GM12878 (cell line): Measurements from ENCODE around the gene RXFP1. TPM values are rescaled to one million over a fixed set of nuclear protein-coding genes. Genes with fewer than 3 reads are reported as not detected.

Experiments
- CEBPB ChIP-seq, 2 experiments: fragments of 150-350 bp in 1 of 2; IDR thresholded peaks; 2 replicates each; pipeline ENCODE4 v1.6.1; 2012 to 2014; ENCODE audit warnings: low read depth in 2 of 2, low read length in 2 of 2, borderline replicate concordance in 1 of 2, inconsistent platforms in 1 of 2
- CHD2 ChIP-seq: IDR thresholded peaks from 2 replicates; pipeline ENCODE4 v1.6.1; 2011; ENCODE audit warnings: low read depth, low read length, improper control_type of control experiment, borderline replicate concordance
- DPF2 ChIP-seq: fragments of 450-650 bp; IDR thresholded peaks from 2 replicates; pipeline ENCODE4 v1.6.1; 2017; ENCODE audit warnings: mild to moderate bottlenecking
- FOXM1 ChIP-seq: IDR thresholded peaks from 2 replicates; pipeline ENCODE4 v1.6.1; 2012; ENCODE audit warnings: low read depth, mild to moderate bottlenecking, inconsistent platforms, low read length, moderate library complexity
- HDAC6 ChIP-seq: fragments of 200-600 bp; sonication (generic); IDR thresholded peaks from one replicate; pipeline ENCODE4 v1.8.0; 2017; ENCODE audit warnings: antibody characterized with exemption; ENCODE audit not compliant: unreplicated experiment
- HDGF ChIP-seq: fragments of 450-650 bp; IDR thresholded peaks from 2 replicates; pipeline ENCODE4 v1.6.1; 2016; ENCODE audit warnings: antibody characterized with exemption
- JUNB ChIP-seq: IDR thresholded peaks from 2 replicates; pipeline ENCODE4 v1.6.1; 2016; ENCODE audit warnings: antibody characterized with exemption, mild to moderate bottlenecking
- MEF2A ChIP-seq: IDR thresholded peaks from 2 replicates; pipeline ENCODE4 v1.6.1; 2011; ENCODE audit warnings: low read depth, mild to moderate bottlenecking, low read length, moderate library complexity; ENCODE audit not compliant: insufficient read depth
- MXI1 ChIP-seq: fragments of 150-350 bp; IDR thresholded peaks from 2 replicates; pipeline ENCODE4 v1.6.1; 2011; ENCODE audit warnings: low read depth, mild to moderate bottlenecking, inconsistent platforms, low read length, improper control_type of control experiment
- NR2C1 ChIP-seq: fragments of 450-650 bp; IDR thresholded peaks from 2 replicates; pipeline ENCODE4 v1.6.1; 2017; ENCODE audit warnings: antibody characterized with exemption, mild to moderate bottlenecking, moderate library complexity
- POU2F2 ChIP-seq: IDR thresholded peaks from 3 replicates; pipeline ENCODE4 v1.6.1; 2011; ENCODE audit warnings: low read depth, mild to moderate bottlenecking, low read length, borderline replicate concordance
- RAD21 ChIP-seq: IDR thresholded peaks from 2 replicates; pipeline ENCODE4 v1.6.1; 2011; ENCODE audit warnings: mild to moderate bottlenecking, low read depth, low read length, moderate library complexity; ENCODE audit not compliant: insufficient read depth
- RCOR1 ChIP-seq: conservative IDR thresholded peaks from 2 replicates; pipeline ENCODE4 v1.6.1; 2012; ENCODE audit warnings: low read depth, low read length, improper control_type of control experiment
- RELA ChIP-seq: fragments of 450-650 bp; IDR thresholded peaks from 2 replicates; pipeline ENCODE4 v1.8.0; 2014; ENCODE audit warnings: borderline replicate concordance; ENCODE audit not compliant: partially characterized antibody
- SIN3A ChIP-seq: IDR thresholded peaks from 2 replicates; pipeline ENCODE4 v1.6.1; 2012; ENCODE audit warnings: low read depth, low read length, improper control_type of control experiment
- SIX5 ChIP-seq: IDR thresholded peaks from 2 replicates; pipeline ENCODE4 v1.6.1; 2011; ENCODE audit warnings: mild to moderate bottlenecking, low read depth, low read length, moderate library complexity; ENCODE audit not compliant: severe bottlenecking
- SMARCA5 ChIP-seq: fragments of 450-650 bp; IDR thresholded peaks from 2 replicates; pipeline ENCODE4 v1.6.1; 2017; ENCODE audit warnings: mild to moderate bottlenecking
- SMC3 ChIP-seq: IDR thresholded peaks from 2 replicates; pipeline ENCODE4 v1.6.1; 2011; ENCODE audit warnings: low read length, improper control_type of control experiment, borderline replicate concordance
- SPI1 ChIP-seq: IDR thresholded peaks from 2 replicates; pipeline ENCODE4 v1.6.1; 2011; ENCODE audit warnings: low read depth, mild to moderate bottlenecking, low read length, moderate library complexity, borderline replicate concordance; ENCODE audit not compliant: insufficient read depth
- SUZ12 ChIP-seq: fragments of 200-600 bp; sonication (generic); IDR thresholded peaks from one replicate; pipeline ENCODE4 v1.6.1; 2018; ENCODE audit warnings: antibody characterized with exemption, mild to moderate bottlenecking; ENCODE audit not compliant: unreplicated experiment
- TBL1XR1 ChIP-seq: IDR thresholded peaks from 2 replicates; pipeline ENCODE4 v1.6.1; 2012; ENCODE audit warnings: low read depth, low read length, improper control_type of control experiment
- TCF7 ChIP-seq: IDR thresholded peaks from 2 replicates; pipeline ENCODE4 v1.6.1; 2014; ENCODE audit warnings: antibody characterized with exemption, borderline replicate concordance
- ZBED1 ChIP-seq: IDR thresholded peaks from 2 replicates; pipeline ENCODE4 v1.6.1; 2016; ENCODE audit warnings: borderline replicate concordance
- ZSCAN29 ChIP-seq: fragments of 450-650 bp; IDR thresholded peaks from 2 replicates; pipeline ENCODE4 v1.6.1; 2017; ENCODE audit warnings: mild to moderate bottlenecking, moderate library complexity
- polyA plus RNA-seq, 11 experiments: library from polyadenylated mRNA; depleted of rRNA in 4 of 11; unstranded in 6 of 11; stranded (reverse) in 5 of 11; fragments of >200 nt; fragmentation: Nextera tagmentation in 4 of 11; fragmentation: Illumina TruSeq in 1 of 11; extraction: Ambion mirVana in 4 of 11; extraction: Trizol in 1 of 11; gene quantifications; 1 replicate in 1 of 11; 2 replicates in 10 of 11; pipeline versions ENCODE4 v1.2.1 to v1.2.3, GENCODE V29; 2011 to 2016; ENCODE audit warnings: inconsistent platforms in 2 of 11, missing spikeins in 2 of 11, low read depth in 1 of 11
- total RNA-seq, 4 experiments: library from RNA; depleted of rRNA in 3 of 4; stranded (reverse); fragments of >200 nt in 3 of 4; fragmentation: Illumina TruSeq in 1 of 4; extraction: Trizol in 1 of 4; gene quantifications; 2 replicates each; pipeline versions ENCODE4 v1.2.1 to v1.2.3, GENCODE V29; 2013 to 2021
- TF ChIP-seq, protein P1 (sequence below): IDR thresholded peaks from 2 replicates; pipeline ENCODE4 v1.6.1; 2012; ENCODE audit warnings: low read depth, low read length, improper control_type of control experiment
- TF ChIP-seq, protein P2 (sequence below): fragments of 450-650 bp; IDR thresholded peaks from 2 replicates; pipeline ENCODE4 v1.6.1; 2016; ENCODE audit warnings: mild to moderate bottlenecking
- TF ChIP-seq, protein P3 (sequence below): IDR thresholded peaks from 2 replicates; pipeline ENCODE4 v1.6.1; 2012; ENCODE audit warnings: improper control_type of control experiment, low read depth, low read length; ENCODE audit not compliant: insufficient replicate concordance

The RXFP1 gene
- total and polyA plus RNA-seq, 10 of the 15 experiments (the other 5 are each of a cell fraction or from before 2014, with no cell fraction given): 0.12 TPM; not detected in 9

DNA sequence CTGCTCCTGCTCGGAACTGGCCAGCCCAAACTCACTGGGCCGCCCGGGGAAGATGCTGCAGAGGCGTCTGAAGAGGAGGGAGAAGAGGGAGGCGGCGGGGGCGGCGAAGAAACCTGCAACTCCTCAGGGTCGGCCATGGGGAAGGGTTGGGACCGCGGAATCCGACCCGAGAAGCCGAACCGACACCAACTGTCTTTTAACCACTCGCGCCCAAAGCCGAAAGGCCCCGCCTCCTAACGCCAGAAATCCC is 149.9 kb downstream of the RXFP1 start, which contains the start of gene C4orf46 (continued):
- TF ChIP-seq MXI1: no peak
- TF ChIP-seq POU2F2: no peak
- TF ChIP-seq SIN3A: peak; percentile 35; the same call in 1 of the 2 replicates
- TF ChIP-seq ZBED1: no peak
- TF ChIP-seq, protein P1, sequence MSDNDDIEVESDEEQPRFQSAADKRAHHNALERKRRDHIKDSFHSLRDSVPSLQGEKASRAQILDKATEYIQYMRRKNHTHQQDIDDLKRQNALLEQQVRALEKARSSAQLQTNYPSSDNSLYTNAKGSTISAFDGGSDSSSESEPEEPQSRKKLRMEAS: no peak
- TF ChIP-seq, protein P2, sequence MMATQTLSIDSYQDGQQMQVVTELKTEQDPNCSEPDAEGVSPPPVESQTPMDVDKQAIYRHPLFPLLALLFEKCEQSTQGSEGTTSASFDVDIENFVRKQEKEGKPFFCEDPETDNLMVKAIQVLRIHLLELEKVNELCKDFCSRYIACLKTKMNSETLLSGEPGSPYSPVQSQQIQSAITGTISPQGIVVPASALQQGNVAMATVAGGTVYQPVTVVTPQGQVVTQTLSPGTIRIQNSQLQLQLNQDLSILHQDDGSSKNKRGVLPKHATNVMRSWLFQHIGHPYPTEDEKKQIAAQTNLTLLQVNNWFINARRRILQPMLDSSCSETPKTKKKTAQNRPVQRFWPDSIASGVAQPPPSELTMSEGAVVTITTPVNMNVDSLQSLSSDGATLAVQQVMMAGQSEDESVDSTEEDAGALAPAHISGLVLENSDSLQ: no peak
- no peak for TF ChIP-seq SIX5
- TF ChIP-seq, protein P3, sequence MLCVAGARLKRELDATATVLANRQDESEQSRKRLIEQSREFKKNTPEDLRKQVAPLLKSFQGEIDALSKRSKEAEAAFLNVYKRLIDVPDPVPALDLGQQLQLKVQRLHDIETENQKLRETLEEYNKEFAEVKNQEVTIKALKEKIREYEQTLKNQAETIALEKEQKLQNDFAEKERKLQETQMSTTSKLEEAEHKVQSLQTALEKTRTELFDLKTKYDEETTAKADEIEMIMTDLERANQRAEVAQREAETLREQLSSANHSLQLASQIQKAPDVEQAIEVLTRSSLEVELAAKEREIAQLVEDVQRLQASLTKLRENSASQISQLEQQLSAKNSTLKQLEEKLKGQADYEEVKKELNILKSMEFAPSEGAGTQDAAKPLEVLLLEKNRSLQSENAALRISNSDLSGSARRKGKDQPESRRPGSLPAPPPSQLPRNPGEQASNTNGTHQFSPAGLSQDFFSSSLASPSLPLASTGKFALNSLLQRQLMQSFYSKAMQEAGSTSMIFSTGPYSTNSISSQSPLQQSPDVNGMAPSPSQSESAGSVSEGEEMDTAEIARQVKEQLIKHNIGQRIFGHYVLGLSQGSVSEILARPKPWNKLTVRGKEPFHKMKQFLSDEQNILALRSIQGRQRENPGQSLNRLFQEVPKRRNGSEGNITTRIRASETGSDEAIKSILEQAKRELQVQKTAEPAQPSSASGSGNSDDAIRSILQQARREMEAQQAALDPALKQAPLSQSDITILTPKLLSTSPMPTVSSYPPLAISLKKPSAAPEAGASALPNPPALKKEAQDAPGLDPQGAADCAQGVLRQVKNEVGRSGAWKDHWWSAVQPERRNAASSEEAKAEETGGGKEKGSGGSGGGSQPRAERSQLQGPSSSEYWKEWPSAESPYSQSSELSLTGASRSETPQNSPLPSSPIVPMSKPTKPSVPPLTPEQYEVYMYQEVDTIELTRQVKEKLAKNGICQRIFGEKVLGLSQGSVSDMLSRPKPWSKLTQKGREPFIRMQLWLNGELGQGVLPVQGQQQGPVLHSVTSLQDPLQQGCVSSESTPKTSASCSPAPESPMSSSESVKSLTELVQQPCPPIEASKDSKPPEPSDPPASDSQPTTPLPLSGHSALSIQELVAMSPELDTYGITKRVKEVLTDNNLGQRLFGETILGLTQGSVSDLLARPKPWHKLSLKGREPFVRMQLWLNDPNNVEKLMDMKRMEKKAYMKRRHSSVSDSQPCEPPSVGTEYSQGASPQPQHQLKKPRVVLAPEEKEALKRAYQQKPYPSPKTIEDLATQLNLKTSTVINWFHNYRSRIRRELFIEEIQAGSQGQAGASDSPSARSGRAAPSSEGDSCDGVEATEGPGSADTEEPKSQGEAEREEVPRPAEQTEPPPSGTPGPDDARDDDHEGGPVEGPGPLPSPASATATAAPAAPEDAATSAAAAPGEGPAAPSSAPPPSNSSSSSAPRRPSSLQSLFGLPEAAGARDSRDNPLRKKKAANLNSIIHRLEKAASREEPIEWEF: no peak
- TF ChIP-seq CHD2: no peak
- no peak for TF ChIP-seq HDGF
- no peak for TF ChIP-seq NR2C1
- TF ChIP-seq CEBPB (IDR thresholded peaks at IDR 0.05; ENCODE audit: borderline replicate concordance in 1 of 2, low read depth in 2 of 2, low read length in 2 of 2): no peak
- TF ChIP-seq RCOR1: no peak
- TF ChIP-seq MEF2A: no peak
- TF ChIP-seq SUZ12: no peak
- no peak for TF ChIP-seq RAD21
- TF ChIP-seq SMC3: no peak
- TF ChIP-seq DPF2: no peak; the same call in 1 of the 2 replicates
- no peak for TF ChIP-seq TCF7
- no peak for TF ChIP-seq FOXM1
- TF ChIP-seq HDAC6: no peak
- 0 out of 2 replicates have a peak, but pooled peaks have one; percentile 70 for TF ChIP-seq SMARCA5
- no peak for TF ChIP-seq ZSCAN29
- no peak for TF ChIP-seq TBL1XR1
- TF ChIP-seq RELA: no peak
- TF ChIP-seq SPI1: 0 out of 2 replicates have a peak, but pooled peaks have one; percentile 1
- no peak for TF ChIP-seq JUNB
